Activated T-cell treated with anti-CD3 and anti-CD28 coated beads, Interleukin-2, amount 50 U/mL, for 48 hours (primary cell): ENCODE results near the gene FMN2.
"Not testable (repeated sequence)": the region's sequence is repeated elsewhere in the genome, so short reads cannot be mapped to it uniquely, and the experiment has no call there.

ENCODE experiments used
- DNase-seq, 2 experiments: peaks; one replicate each; pipeline ENCODE4 v3.0.0-alpha.2; 2020

The FMN2 gene

GRCh38 chr1:240264494-240264893 lies 172.8 kb downstream of the FMN2 start:
- DNase-seq: not testable (repeated sequence)

- DNase-seq: no peak
These were observed 179.4 kb downstream of the FMN2 start for GRCh38 chr1:240271081-240271480.

GRCh38 chr1:240274569-240274968 lies 182.9 kb downstream of the FMN2 start:
- no peak for DNase-seq

- not testable (repeated sequence) for DNase-seq
These were observed 183.5 kb downstream of the FMN2 start for GRCh38 chr1:240275219-240275618.

- DNase-seq: no peak
These were observed 186.4 kb downstream of the FMN2 start for GRCh38 chr1:240278082-240278481.

GRCh38 chr1:240280560-240281322 lies 189.1 kb downstream of the FMN2 start:
- DNase-seq: no peak

GRCh38 chr1:240282061-240282830 lies 190.6 kb downstream of the FMN2 start:
- no peak for DNase-seq

GRCh38 chr1:240284656-240285414 lies 193.2 kb downstream of the FMN2 start:
- no peak for DNase-seq

GRCh38 chr1:240285540-240285939 lies 193.9 kb downstream of the FMN2 start:
- no peak for DNase-seq

- no peak for DNase-seq
These were observed 196.0 kb downstream of the FMN2 start for GRCh38 chr1:240287722-240288121.

GRCh38 chr1:240293706-240294105 lies 202.0 kb downstream of the FMN2 start:
- no peak for DNase-seq

GRCh38 chr1:240294566-240294965 lies 202.9 kb downstream of the FMN2 start:
- DNase-seq: no peak

- DNase-seq: no peak
These were observed 204.1 kb downstream of the FMN2 start for GRCh38 chr1:240295811-240296210.

- no peak for DNase-seq
These were observed 212.8 kb downstream of the FMN2 start for GRCh38 chr1:240304466-240304865.

- DNase-seq: no peak
These were observed 215.0 kb downstream of the FMN2 start for GRCh38 chr1:240306673-240307072.

- no peak for DNase-seq
These were observed 216.4 kb downstream of the FMN2 start for GRCh38 chr1:240308096-240308495.

- no peak for DNase-seq
These were observed 218.1 kb downstream of the FMN2 start for GRCh38 chr1:240309769-240310168.

- DNase-seq: no peak
These were observed 218.7 kb downstream of the FMN2 start for GRCh38 chr1:240310226-240310925.

GRCh38 chr1:240312872-240313271 lies 221.2 kb downstream of the FMN2 start:
- no peak for DNase-seq

- no peak for DNase-seq
These were observed 223.4 kb downstream of the FMN2 start for GRCh38 chr1:240314845-240315801.

- DNase-seq: no peak
These were observed 228.3 kb downstream of the FMN2 start for GRCh38 chr1:240319998-240320397.

- no peak for DNase-seq
These were observed 229.0 kb downstream of the FMN2 start for GRCh38 chr1:240320659-240321058.
